ENCODE data around the gene ADCY1.
"Not testable (repeated sequence)": the region's sequence is repeated elsewhere in the genome, so short reads cannot be mapped to it uniquely, and the experiment has no call there.

Gene ADCY1

DNA sequence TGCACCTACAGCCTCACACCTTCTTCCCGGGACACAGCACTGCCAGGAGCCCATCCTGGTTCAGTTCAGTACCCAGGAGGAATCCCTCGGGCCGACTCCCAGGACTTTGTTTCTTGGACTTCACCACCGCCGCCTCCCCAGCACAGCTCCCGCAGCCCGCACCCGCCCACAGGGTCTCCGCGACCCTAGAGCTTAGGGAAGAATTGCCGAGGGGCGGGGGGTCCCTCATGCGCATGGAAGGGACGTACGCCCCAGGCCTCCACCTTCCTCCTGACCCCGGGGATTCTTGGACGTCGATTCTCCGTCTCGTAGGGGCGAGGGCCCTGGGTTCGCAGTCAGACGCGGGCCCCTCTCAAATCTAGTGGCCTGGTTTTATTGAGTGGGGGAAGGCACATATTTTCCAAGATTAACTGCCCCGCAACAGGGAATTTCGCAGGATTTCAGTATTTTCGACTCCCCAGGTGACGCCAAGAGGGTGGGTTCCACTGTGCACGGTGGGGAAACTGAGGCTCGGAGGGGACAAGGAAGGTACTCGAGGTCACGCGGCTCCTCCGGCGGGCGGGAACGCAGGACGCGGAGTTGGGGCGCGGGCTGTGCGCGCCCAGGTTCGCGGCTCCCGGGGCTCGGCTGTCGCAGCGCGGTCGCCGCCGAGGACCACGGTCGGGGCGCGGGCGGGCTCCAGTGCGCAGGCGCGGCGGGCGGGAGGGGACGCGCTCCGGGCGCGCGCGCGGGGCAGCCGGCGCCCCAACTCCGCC, at the start of gene ADCY1:
Gene ADCY1, plus strand, starts transcription at position 708 of the 755 bp plus-strand sequence. CDS start 176 bp downstream, outside the sequence.
- no peak for FAIRE-seq

DNA sequence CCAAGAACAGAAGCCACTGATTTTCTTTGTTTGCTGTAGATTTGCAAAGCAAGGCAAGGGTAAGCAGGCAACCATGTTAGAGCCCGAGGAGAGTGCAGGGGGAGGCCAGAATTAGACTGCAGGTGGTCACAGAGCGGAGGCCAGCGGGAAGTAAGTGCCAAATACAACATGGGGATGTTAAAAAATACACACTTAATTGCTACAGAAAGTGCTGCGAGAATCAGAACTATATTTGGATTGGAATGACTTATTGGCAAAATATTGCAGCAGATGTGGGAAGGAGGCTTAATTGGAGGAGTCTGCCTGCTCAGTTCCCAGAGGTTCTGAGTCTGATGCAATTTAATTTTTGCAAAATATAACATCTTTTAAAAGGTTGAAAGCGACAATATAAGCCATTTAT, 49.7 kb upstream of the ADCY1 start:
- no peak for FAIRE-seq

DNA sequence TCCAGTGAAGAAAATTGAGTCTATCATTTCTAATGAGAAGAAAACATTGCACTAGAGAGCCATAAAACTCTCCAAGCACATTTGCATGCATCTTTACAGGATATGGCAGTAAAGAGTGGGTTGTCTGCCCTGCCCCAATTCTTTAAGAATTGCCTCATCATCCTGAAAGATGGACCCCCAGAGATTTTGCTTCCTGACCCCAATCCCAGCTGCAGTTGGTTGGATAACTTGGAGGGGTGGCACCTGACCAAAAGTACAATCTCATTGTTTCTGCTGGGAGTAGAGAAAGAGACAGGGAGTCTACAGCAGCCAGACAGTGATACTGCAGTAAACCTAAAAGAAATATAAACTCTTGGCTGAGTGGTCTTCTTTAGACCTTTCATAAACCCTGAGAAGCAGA, 49.1 kb upstream of the ADCY1 start:
- FAIRE-seq, result no peak

- FAIRE-seq, result no peak
Observed at GRCh38 chr7:45543473-45543872, 30.7 kb upstream of the ADCY1 start.

DNA sequence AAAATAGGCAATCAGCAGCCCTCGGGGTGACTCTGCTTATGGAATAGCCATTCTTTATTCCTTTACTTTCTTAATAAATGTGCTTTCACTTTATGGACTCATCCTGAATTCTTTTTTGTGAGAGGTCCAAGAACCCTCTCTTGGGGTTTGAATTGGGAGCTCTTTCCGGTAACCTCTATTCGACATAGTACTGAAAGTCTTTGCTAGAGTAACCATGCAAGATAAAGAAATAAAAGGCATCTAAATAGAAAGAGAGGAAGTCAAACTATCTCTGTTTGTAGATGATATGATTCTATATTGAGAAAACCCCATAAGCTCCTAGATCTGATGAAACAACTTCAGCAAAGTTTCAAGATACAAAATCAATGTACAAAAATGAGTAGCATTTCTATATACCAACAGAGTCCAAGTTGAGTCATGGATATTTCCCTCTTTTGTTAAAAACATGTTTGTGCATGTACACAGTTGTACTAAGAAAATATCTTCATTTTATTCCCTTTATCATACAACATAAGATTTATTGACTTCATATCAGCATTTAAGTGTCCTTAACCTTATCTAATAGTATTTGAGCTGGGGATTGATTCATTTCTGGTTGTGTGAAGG, 29.0 kb upstream of the ADCY1 start:
- FAIRE-seq, result not testable (repeated sequence)

DNA sequence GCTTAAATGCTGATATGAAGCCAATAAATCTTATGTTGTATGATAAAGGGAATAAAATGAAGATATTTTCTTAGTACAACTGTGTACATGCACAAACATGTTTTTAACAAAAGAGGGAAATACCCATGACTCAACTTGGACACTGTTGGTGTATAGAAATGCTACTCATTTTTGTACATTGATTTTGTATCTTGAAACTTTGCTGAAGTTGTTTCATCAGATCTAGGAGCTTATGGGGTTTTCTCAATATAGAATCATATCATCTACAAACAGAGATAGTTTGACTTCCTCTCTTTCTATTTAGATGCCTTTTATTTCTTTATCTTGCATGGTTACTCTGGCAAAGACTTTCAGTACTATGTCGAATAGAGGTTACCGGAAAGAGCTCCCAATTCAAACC, 25.3 kb upstream of the ADCY1 start:
- peak; percentile 28 for FAIRE-seq

DNA sequence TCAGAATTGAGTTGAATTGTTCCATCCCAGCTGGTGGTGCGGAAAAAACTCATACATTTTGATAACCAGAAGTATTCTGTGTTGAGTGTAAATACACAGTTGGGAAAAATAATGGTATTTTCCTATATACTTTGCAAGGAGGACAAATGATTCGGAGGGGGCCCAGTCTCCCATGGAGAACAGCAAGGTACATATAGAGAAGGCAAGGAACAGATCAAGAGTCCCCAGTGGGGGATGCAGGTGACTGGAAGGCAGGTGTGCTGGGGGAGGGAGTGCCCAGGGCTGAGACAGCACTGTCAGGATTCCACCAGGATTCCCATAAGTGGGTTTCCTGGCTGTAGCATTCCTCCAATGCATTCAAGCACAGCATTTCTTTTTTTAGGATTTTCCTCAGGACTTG, 10.8 kb upstream of the ADCY1 start:
- FAIRE-seq, result no peak

DNA sequence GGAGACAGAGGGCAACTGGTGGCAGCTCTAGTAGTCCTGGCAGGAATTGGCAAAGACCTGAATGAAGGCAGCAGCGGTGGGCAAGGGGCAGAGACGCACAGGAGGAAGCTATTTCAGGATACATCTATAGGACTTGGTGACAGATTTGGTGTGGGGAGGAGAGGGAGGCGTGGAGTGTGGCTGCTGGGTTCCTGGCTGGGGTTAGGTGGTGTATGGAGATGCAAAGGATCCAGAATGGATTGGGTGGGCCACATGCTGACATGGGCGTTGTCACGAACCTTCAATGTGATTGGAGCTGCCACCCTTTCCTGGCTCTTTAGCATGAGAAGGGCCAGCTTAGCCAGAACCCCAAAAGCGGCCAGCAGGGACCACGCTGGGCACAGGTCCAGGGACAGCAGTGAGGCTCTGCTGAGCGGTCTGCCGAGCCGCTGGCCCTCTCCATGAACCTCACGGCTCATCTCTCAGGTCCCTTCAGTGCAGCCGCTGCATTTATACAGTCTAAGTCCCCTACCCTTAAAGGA, 10.2 kb upstream of the ADCY1 start:
- no peak for FAIRE-seq

DNA sequence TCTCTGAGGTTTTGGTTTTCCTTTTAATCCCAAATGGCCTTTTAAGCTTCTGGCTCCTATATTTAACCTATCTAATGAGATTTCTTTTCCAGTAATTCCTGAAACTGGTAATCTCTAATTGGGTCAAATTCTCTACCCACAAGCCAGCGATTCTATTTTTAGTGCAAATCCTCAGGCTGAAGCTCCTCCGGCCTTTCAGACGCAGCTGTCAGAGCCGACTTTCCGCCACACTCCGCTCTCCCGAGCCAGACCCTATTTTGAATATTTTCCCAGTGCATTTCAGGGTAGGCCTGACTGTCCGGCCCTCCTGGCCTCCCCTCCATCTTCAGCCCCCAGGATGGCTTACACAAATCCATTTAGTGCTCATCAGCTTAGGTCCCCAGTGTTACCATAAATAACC, 9.7 kb upstream of the ADCY1 start:
- no peak for FAIRE-seq

DNA sequence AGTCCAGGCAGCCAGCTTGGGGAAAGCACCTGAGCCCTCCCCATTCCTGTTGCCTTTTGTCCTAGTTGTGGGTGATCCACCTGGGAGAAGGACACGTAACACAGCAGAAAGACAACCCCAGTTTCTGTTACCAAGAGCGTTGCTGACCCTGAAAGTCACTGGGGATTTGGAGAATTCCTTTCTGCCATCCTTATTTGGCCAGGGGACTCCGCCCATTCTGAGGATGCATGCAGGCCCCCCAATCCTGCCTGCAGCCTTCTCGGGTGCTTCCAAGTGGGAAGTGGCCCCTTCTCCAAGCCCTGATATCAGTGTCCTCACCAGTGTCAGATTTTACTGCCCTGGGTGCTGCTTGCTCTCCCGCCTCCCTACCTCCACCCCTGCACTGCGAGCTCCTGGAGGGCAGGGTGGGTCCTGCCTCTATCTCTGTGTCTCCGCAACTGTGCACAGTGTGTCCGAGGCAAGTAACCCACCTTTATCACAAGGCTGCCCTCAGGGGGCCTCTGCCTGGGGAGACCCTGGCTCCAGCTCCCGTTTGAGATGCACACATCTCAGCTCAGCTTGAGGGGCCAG, 9.2 kb upstream of the ADCY1 start:
- FAIRE-seq, result no peak

DNA sequence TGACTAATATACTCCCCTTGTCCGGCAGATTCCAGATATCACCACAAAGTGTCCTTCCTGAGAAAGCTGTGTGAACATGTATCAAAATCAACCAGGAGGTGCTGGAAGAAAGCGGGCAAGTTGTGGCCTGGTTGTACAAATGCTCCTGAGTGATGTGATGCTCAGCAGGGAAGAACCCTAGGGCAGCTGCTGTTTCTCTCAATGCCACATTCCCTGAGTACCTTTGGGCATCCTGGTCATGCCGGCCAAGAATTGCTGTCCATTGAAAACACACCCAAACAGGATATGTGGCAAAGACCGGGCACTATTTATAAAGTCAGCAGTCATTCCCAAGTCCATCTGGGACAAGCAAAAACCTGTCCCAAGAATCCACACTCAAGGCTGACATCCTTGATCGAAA, 7.8 kb upstream of the ADCY1 start:
- no peak for FAIRE-seq

- no peak for FAIRE-seq
Observed at GRCh38 chr7:45566961-45567360, 7.2 kb upstream of the ADCY1 start.

DNA sequence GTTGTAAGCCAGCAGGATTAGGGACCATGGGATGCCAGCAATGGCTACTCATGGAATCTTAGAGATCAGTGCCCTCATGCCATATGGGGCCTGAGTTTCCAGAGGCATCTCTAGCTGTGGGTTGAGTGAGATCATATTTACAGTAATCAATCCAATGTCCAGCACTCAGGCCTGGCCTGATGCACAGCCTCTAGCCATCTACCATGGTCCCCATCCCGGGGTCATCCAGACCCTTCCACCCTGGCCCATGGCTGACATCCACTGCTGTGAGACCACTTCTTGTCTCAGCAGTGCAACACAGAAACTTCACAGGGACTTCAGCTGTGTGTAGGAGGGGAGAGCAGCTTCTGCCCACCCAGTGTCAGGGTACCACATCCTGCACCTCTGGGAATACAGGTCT, 6.5 kb upstream of the ADCY1 start:
- FAIRE-seq, result no peak

GRCh38 chr7:45568536-45569289, 5.5 kb upstream of the ADCY1 start:
- no peak for FAIRE-seq

GRCh38 chr7:45569290-45569685, 4.9 kb upstream of the ADCY1 start:
- FAIRE-seq, result no peak

DNA sequence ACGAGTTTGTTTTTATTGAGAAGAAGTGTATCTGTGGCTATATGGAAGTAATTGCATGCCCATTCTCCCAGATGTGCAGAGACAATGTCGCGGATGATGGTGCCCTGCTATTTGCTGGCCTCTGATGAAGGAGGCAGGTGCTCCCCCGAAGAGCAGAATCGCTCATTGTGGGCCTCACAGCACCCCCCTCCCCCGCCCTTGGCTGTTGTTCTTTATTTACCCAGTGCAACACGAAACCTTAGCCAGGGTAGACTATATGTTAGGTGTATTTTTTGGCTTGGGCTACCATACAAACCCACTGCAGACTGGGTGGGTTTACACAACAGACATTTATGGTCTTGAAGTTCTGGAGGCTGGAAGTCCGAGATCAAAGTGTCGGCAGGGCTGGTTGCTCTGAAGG, 3.4 kb upstream of the ADCY1 start:
- FAIRE-seq, result no peak

DNA sequence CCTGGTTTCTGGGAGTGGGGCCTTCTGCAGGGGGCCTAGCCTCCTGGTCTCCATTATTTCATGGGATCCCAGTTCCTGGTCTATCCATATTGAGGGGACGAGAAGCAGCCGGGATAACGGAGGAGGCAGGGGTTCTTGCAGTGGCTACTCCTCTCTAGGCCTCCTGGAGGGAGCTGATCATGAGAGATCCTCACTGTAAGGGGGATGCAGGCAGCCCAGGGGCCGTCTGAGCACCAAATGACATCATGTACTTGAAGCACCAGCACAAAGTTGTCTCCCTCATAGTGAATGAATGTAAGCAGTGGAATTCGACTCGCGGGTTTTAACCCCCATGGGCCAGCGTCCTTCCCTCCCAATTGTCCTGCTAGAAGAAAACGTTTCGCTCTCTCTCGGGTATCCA, 964 bp upstream of the ADCY1 start:
- FAIRE-seq, result no peak

GRCh38 chr7:45574416-45574668, 174 bp downstream of the ADCY1 start:
- no peak for FAIRE-seq

DNA sequence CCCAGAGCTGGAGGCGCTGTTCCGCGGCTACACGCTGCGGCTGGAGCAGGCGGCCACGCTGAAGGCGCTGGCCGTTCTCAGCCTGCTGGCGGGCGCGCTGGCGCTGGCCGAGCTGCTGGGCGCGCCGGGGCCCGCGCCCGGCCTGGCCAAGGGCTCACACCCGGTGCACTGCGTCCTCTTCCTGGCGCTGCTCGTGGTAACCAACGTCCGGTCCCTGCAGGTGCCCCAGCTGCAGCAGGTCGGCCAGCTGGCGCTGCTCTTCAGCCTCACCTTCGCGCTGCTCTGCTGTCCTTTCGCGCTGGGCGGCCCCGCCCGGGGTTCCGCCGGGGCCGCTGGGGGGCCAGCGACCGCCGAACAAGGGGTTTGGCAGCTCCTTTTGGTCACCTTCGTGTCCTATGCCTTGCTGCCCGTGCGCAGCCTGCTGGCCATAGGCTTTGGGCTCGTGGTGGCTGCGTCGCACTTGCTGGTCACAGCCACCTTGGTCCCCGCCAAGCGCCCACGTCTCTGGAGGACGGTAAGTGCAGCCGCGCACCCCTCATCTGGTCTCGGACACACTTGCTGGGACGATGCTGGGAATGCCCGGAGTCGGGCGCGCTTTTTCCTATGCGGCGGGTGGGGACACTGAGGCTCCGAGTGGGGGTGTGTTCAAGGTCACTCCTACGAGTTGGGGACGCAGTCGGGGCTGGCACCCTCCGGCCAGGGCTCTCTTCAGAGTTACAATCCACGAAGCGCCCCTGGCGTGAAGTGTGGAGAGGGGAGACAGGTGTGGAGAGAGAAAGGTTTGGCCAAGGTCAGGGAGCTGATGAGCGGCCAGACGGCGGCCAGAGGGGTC, 717 bp downstream of the ADCY1 start:
- FAIRE-seq, result no peak

DNA sequence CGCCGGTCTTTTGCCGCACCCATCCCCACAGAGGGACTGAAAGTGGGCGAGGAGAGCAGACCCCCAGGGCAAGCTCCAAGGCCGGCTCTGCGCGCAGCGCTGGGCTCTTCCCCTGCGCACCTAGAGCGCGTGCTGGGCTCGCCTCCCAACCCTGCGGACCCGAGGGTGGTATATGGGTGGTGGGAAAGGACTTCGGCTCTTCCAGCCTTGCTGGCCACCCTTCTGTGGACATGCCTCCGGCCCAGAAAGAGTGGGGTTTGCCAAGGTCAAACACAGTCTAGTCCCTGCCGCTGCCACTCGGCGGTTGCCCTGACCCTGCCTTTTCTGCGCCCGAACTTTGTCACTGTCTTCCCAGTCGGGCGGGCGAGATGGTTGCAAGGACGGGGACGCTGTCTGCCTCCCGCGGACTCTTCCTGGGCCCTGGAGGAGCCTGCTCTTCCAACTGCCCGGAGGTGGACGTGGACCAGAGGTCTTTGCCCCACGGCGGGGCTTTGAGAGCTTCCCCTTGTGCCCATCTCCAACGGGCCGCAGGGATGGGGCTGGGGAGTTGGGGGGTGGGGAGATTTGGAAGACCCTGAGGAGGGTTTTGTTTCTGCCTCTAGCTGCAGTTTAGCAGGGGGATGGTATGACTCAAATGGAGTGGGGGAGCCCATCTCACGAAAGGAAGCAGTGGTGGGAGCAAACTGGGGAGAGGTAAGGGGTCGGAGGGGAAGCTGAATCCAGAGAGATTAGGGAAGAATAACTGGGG, 1.5 kb downstream of the ADCY1 start:
- no peak for FAIRE-seq

DNA sequence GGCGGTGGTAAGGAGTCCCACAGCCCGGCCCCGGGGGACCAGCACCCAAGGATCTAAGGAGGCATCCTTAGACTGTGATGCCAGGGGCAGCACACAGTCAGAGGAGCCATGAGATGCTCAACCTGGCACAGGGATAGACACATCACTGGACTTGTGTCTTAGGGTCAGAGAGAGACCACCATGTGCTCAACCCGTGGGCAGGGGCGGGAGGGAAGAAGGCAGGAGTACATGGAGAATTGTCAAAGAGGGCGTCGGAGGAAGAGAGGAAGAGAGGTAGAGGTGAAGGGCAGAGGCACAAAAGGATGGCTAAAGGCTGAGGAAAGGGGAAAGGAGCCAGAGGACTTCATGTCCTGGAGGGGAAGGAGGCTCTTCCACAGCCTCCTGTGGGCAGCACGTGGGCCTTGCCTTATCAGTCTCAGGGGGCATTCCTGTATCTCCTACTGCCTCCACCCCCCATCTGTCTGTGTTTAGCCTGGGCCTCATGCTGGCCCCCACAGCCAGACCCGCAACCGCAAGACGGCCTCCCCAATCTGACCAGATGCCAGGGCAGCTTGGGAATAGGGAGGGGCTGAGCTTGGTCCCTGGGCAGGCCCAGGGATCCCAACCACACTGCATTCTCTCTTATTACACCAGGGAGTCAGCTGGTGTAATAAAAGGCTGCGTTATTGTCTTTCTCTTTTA, 2.2 kb downstream of the ADCY1 start:
- no peak for FAIRE-seq
